H1 (cell line): ENCODE measurements around the gene EMD. TPM values are rescaled to one million over a fixed set of nuclear protein-coding genes. Genes with fewer than 3 reads are reported as not detected.
A peak's percentile ranks its signal among the peaks of the same experiment; 100 is the strongest.

ENCODE experiments used
- CTCF ChIA-PET: fragments of 300-600 bp; sonication (Branson Sonifier 250); formaldehyde crosslinking; loops from one replicate; lab custom pipeline; 2021; ENCODE audit not compliant: partially characterized antibody; lab: Charles Lee
- POLR2A ChIA-PET: fragments of 300-600 bp; sonication (Branson Sonifier 250); formaldehyde crosslinking; loops from one replicate; lab custom pipeline; 2021; ENCODE audit warnings: inconsistent platforms; ENCODE audit not compliant: partially characterized antibody; lab: Charles Lee
- DNase-seq, 2 experiments: peaks; one replicate each; pipeline versions ENCODE4 v3.0.0 to v3.0.0-alpha.2; 2010 to 2022; ENCODE audit warnings: low spot score in 2 of 2, low read depth in 1 of 2, mixed read lengths in 1 of 2
- FAIRE-seq: peaks from 2 replicates; lab custom pipeline; 2011; peaks lifted over from hg19 to GRCh38; lab: Jason Lieb, UNC
- H2AFZ ChIP-seq: 2 replicates; pipeline ENCODE4 v1.8.1; 2012; ENCODE audit warnings: low read length, inconsistent platforms
- H2AK5ac ChIP-seq: 2 replicates; pipeline ENCODE4 v1.6.1; 2013; ENCODE audit warnings: low read depth, low read length
- H2BK120ac ChIP-seq: replicated peaks from 2 replicates; pipeline ENCODE3; 2013; ENCODE audit warnings: low read depth, low read length, inconsistent platforms
- H2BK12ac ChIP-seq: 2 replicates; pipeline ENCODE4 v1.6.1; 2013; ENCODE audit warnings: low read depth, low read length
- H2BK15ac ChIP-seq: 2 replicates; pipeline ENCODE4 v1.6.1; 2013; ENCODE audit warnings: low read length
- H2BK20ac ChIP-seq: 2 replicates; pipeline ENCODE4 v1.6.1; 2013; ENCODE audit warnings: low read length
- H2BK5ac ChIP-seq: 2 replicates; pipeline ENCODE4 v1.6.1; 2013; ENCODE audit warnings: low read depth, low read length
- H3K14ac ChIP-seq: 2 replicates; pipeline ENCODE4 v1.6.1; 2013; ENCODE audit warnings: inconsistent platforms; ENCODE audit not compliant: insufficient read length
- H3K18ac ChIP-seq: 2 replicates; pipeline ENCODE4 v1.6.1; 2013; ENCODE audit warnings: low read length; ENCODE audit errors: extremely low read depth
- H3K23ac ChIP-seq: 2 replicates; pipeline ENCODE4 v1.6.1; 2013; ENCODE audit warnings: inconsistent platforms; ENCODE audit not compliant: insufficient read length
- H3K23me2 ChIP-seq: 2 replicates; pipeline ENCODE4 v1.6.1; 2013; ENCODE audit warnings: low read depth, low read length
- H3K27ac ChIP-seq: 2 replicates; pipeline ENCODE4 v1.6.1; 2011; ENCODE audit warnings: low read depth, low read length, inconsistent platforms
- H3K27me3 ChIP-seq, 4 experiments: replicated peaks in 1 of 4; 1 replicate in 1 of 4; 2 replicates in 3 of 4; pipeline versions ENCODE4 v1.6.1 to v1.8.1; 2011 to 2013; ENCODE audit warnings: low read length in 3 of 4, mild to moderate bottlenecking in 3 of 4, inconsistent platforms in 2 of 4, mixed read lengths in 2 of 4, moderate library complexity in 1 of 4; ENCODE audit not compliant: control insufficient read depth in 3 of 4, insufficient read depth in 3 of 4; ENCODE audit errors: extremely low read depth in 1 of 4
- H3K36me3 ChIP-seq, 4 experiments: 2 replicates each; pipeline versions ENCODE4 v1.6.1 to v1.8.1; 2011 to 2013; ENCODE audit warnings: mild to moderate bottlenecking in 4 of 4, low read length in 3 of 4, moderate library complexity in 2 of 4, control low read depth in 1 of 4, inconsistent platforms in 1 of 4; ENCODE audit not compliant: insufficient read depth in 4 of 4, control insufficient read depth in 2 of 4
- H3K4ac ChIP-seq: replicated peaks from 2 replicates; pipeline ENCODE3; 2013; ENCODE audit warnings: low read length, low read depth, mixed read lengths, inconsistent platforms; ENCODE audit not compliant: insufficient read length
- H3K4me1 ChIP-seq, 4 experiments: replicated peaks in 1 of 4; 1 replicate in 1 of 4; 2 replicates in 3 of 4; pipeline versions ENCODE4 v1.6.1 to v1.8.1; 2011 to 2013; ENCODE audit warnings: low read length in 3 of 4, inconsistent platforms in 2 of 4, mixed read lengths in 1 of 4; ENCODE audit not compliant: insufficient read depth in 4 of 4, control insufficient read depth in 3 of 4
- H3K4me2 ChIP-seq, 2 experiments: 2 replicates each; pipeline versions ENCODE4 v1.6.1 to v1.8.1; 2011 to 2013; ENCODE audit warnings: low read depth in 2 of 2, low read length in 2 of 2, control low read depth in 1 of 2, inconsistent platforms in 1 of 2, mild to moderate bottlenecking in 1 of 2; ENCODE audit not compliant: insufficient read depth in 1 of 2
- H3K4me3 ChIP-seq, 4 experiments: fragments of 200-600, 300-600 bp in 1 of 4; sonication (generic), shearing (Covaris generic), sonication (Bioruptor Twin) in 1 of 4; 2 replicates each; pipeline versions ENCODE4 v1.5.1 to v1.8.1; 2011 to 2016; ENCODE audit warnings: low read length in 4 of 4, low read depth in 3 of 4, control low read depth in 2 of 4, inconsistent platforms in 2 of 4, mild to moderate bottlenecking in 2 of 4, mixed read lengths in 1 of 4, moderate library complexity in 1 of 4; ENCODE audit not compliant: insufficient read depth in 2 of 4; ENCODE audit errors: extremely low read depth in 1 of 4
- H3K56ac ChIP-seq: replicated peaks from 2 replicates; pipeline ENCODE3; 2013; ENCODE audit warnings: low read depth, mild to moderate bottlenecking, mixed read lengths, low read length, inconsistent platforms; ENCODE audit not compliant: insufficient read length
- H3K79me1 ChIP-seq: 2 replicates; pipeline ENCODE4 v1.6.1; 2013; ENCODE audit warnings: low read depth, low read length, control low read depth
- H3K79me2 ChIP-seq, 2 experiments: 2 replicates each; pipeline versions ENCODE4 v1.6.1 to v1.8.1; 2012 to 2013; ENCODE audit warnings: low read length in 2 of 2, mild to moderate bottlenecking in 2 of 2, inconsistent platforms in 1 of 2; ENCODE audit not compliant: insufficient read depth in 2 of 2, control insufficient read depth in 1 of 2
- H3K9ac ChIP-seq, 4 experiments: replicated peaks in 1 of 4; 1 replicate in 1 of 4; 2 replicates in 3 of 4; pipeline versions ENCODE4 v1.6.1 to v1.8.1; 2011 to 2013; ENCODE audit warnings: low read depth in 3 of 4, low read length in 3 of 4, control low read depth in 2 of 4, mild to moderate bottlenecking in 2 of 4, moderate library complexity in 2 of 4, inconsistent platforms in 1 of 4; ENCODE audit errors: extremely low read depth in 1 of 4
- H3K9me3 ChIP-seq, 2 experiments: 2 replicates each; pipeline versions ENCODE4 v1.6.1 to v1.8.1; 2012 to 2013; ENCODE audit warnings: mild to moderate bottlenecking in 2 of 2, moderate library complexity in 2 of 2, control low read depth in 1 of 2, inconsistent platforms in 1 of 2, low read depth in 1 of 2, low read length in 1 of 2, mixed read lengths in 1 of 2; ENCODE audit not compliant: insufficient read depth in 2 of 2
- H4K20me1 ChIP-seq, 2 experiments: replicated peaks in 1 of 2; 2 replicates each; pipeline versions ENCODE3 to v1.8.1; 2011 to 2013; ENCODE audit warnings: inconsistent platforms in 2 of 2, low read length in 2 of 2, mild to moderate bottlenecking in 1 of 2; ENCODE audit not compliant: insufficient read depth in 2 of 2, control insufficient read depth in 1 of 2
- H4K5ac ChIP-seq: 2 replicates; pipeline ENCODE4 v1.6.1; 2013; ENCODE audit warnings: low read length, low read depth, mixed read lengths, inconsistent platforms; ENCODE audit not compliant: insufficient read length
- H4K8ac ChIP-seq: 2 replicates; pipeline ENCODE4 v1.8.0; 2013; ENCODE audit warnings: mild to moderate bottlenecking, moderate library complexity, low read length, inconsistent platforms; ENCODE audit not compliant: insufficient read depth; ENCODE audit errors: extremely low read depth
- H4K91ac ChIP-seq: replicated peaks from 2 replicates; pipeline ENCODE3; 2013; ENCODE audit warnings: low read length, mixed read lengths, inconsistent platforms; ENCODE audit not compliant: insufficient read length
- FOSL1 ChIP-seq: IDR thresholded peaks from 2 replicates; pipeline ENCODE4 v1.6.1; 2011; ENCODE audit warnings: mild to moderate bottlenecking, low read depth, low read length, moderate library complexity; ENCODE audit not compliant: insufficient read depth
- POLR2A ChIP-seq, 2 experiments: IDR thresholded peaks; 1 replicate in 1 of 2; 2 replicates in 1 of 2; pipeline ENCODE4 v1.6.1; 2011; ENCODE audit warnings: low read depth in 2 of 2, low read length in 2 of 2, mild to moderate bottlenecking in 2 of 2; ENCODE audit errors: control extremely low read depth in 1 of 2
- POLR2AphosphoS5 ChIP-seq: IDR thresholded peaks from 2 replicates; pipeline ENCODE4 v1.6.1; 2011; ENCODE audit warnings: low read depth, low read length
- WGBS, 2 experiments: shearing (Covaris generic) in 1 of 2; methylation state at CpG; one replicate each; pipeline versions ENCODE4 v1.1.6 to v1.1.7; 2013 to 2015; ENCODE audit warnings: low lambda C conversion rate in 2 of 2, mixed read lengths in 2 of 2, inconsistent platforms in 1 of 2, low coverage in 1 of 2, missing lambda C conversion rate in 1 of 2; ENCODE audit not compliant: insufficient replicate concordance in 2 of 2, insufficient coverage in 1 of 2, insufficient read length in 1 of 2; ENCODE audit errors: extremely low coverage in 1 of 2, missing lambda C conversion rate in 1 of 2; 5-methylcytosine and 5-hydroxymethylcytosine counted together
- polyA plus RNA-seq, 7 experiments: library from polyadenylated mRNA; depleted of rRNA in 3 of 7; stranded (reverse) in 5 of 7; unstranded in 2 of 7; fragments of >200 nt in 5 of 7; fragments of 200-250 nt in 2 of 7; gene quantifications; 1 replicate in 5 of 7; 2 replicates in 1 of 7; 4 replicates in 1 of 7; pipeline versions ENCODE4 v1.2.1 to v1.2.3, GENCODE V29; 2011 to 2013; ENCODE audit warnings: missing spikeins in 2 of 7, mixed read lengths in 2 of 7
- total RNA-seq: library from RNA; stranded (reverse); fragmentation: NEBNext Ultra II Directional; extraction: Animal tissue kit (Norgen Biotek cat#: 25700); gene quantifications from 2 replicates; pipeline ENCODE4 v1.2.1, GENCODE V29; 2021

The EMD gene
- total and polyA plus RNA-seq, 2 of the 8 experiments (the other 6 are each of a cell fraction or from before 2014, with no cell fraction given), result 45.5 to 109 TPM

DNA sequence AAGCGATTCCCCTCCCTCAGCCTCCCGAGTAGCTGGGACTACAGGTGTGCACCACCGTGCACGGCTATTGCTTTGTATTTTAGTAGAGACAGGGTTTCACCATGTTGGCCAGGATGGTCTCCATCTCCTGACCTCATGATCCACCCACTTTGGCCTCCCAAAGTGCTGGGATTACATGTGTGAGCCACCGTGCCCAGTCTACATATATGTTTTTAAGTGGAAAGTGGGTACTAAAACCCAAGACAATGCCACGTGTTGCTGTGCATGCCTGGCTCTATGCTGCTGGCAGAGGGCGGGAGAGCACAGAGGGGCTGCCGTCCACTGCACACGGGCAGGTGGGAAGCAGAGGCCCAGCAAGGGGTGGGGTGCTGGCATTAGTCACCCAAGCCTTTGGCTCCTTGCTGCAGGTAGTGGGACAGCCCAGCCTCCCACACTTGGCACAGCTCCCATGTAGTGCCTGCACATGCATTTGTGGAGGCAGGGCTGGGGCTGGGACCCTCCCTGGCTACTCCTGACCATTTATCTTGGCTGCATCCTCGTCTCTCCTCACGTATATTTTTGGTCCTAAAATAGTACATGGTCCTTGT is 3.5 kb downstream of the EMD start:
- Histone ChIP-seq H3K4ac (no peak overlapping the region), H2BK20ac (no peak overlapping the region), H3K79me2 (peaks cover 0 to 13% of the 10 kb centered on the region in 2 experiments; a peak in 2 of 4 replicates), H3K79me1 (no peaks in the 10 kb centered on the region), H3K27me3 (no peaks in the 10 kb centered on the region), H3K27ac (no peak overlapping the region), H3K4me3 (no peak overlapping the region), H2AFZ (no peak overlapping the region), H3K14ac (no peak overlapping the region), H3K56ac (no peak overlapping the region), H3K4me1 (peaks cover 0 to 20% (median 9%) of the 10 kb centered on the region in 4 experiments; a peak in 6 of 7 replicates), H4K91ac (no peak overlapping the region), H4K20me1 (peaks cover 0 to 2% of the 10 kb centered on the region in 2 experiments), H4K5ac (no peak overlapping the region), H3K23me2 (peaks cover 4% of the 10 kb centered on the region; the same call in 1 of the 2 replicates), H2BK5ac (no peak overlapping the region), H3K9ac (no peak overlapping the region), H3K4me2 (no peak overlapping the region; a peak in 1 of 4 replicates), H3K36me3 (peaks cover 0 to 26% (median 0%) of the 10 kb centered on the region in 4 experiments; a peak in 2 of 8 replicates), H2BK120ac (no peak overlapping the region), H2BK12ac (no peak overlapping the region), H2AK5ac (no peak overlapping the region), H2BK15ac (no peak overlapping the region), H3K18ac (no peak overlapping the region), H3K23ac (no peak overlapping the region), H3K9me3 (no peaks in the 10 kb centered on the region), H4K8ac (no peak overlapping the region)
- peak in 1 of 2 experiments; percentile 42; a peak in 1 of 3 replicates for TF ChIP-seq POLR2A (IDR thresholded peaks at IDR 0.05; ENCODE audit: control extremely low read depth in 1 of 2, low read depth in 2 of 2, low read length in 2 of 2)
- no peak for TF ChIP-seq FOSL1
- TF ChIP-seq POLR2AphosphoS5, result 0 out of 2 replicates have a peak, but pooled peaks have one; percentile 74
- WGBS, 2 experiments, result 95% methylated on average over 11 of the region's 11 CpGs; no CpG with 5 or more reads in 1 of the 2 experiments
- ChIA-PET CTCF (interaction anchor here (1.7 to 3.9 kb wide), 2 partner anchors 9 to 145 kb away, joined by 6 to 29 read pairs; partner anchors contain the start of gene FLNA), POLR2A (interaction anchor here (1.2 to 6.5 kb wide), 5 partner anchors 9 to 34 kb away, joined by 5 to 107 read pairs (median 31); partner anchors contain the start of genes FLNA and RPL10)
- DNase-seq, result no peak
- no peak for FAIRE-seq
